B cell (primary cell): ENCODE data around the gene NKG7. TPM values are rescaled to one million over a fixed set of nuclear protein-coding genes. Genes with fewer than 3 reads are reported as not detected.

ENCODE experiments used
- ATAC-seq: fragments of 200-7000 bp; cut with Tn5 transposase; one replicate; pipeline ENCODE4 v1.10.0; 2021; ENCODE audit warnings: low read depth, mild to moderate bottlenecking, moderate number of reproducible peaks, moderate library complexity
- CTCF ChIA-PET: fragments of 350-600 bp; sonication (Branson Sonifier 250); formaldehyde crosslinking; loops from one replicate; lab custom pipeline; 2021; ENCODE audit warnings: antibody characterized with exemption, inconsistent platforms; lab: Charles Lee
- POLR2A ChIA-PET: fragments of 350-600 bp; sonication (Branson Sonifier 250); formaldehyde crosslinking; loops from one replicate; lab custom pipeline; 2021; ENCODE audit warnings: antibody characterized with exemption; lab: Charles Lee
- DNase-seq: peaks from one replicate; pipeline ENCODE4 v3.0.0; 2013
- H2AFZ ChIP-seq: 2 replicates; pipeline ENCODE4 v1.6.1; 2012; ENCODE audit warnings: mild to moderate bottlenecking, low read depth, low read length; ENCODE audit not compliant: insufficient read depth, poor library complexity, severe bottlenecking
- H3K27ac ChIP-seq, 2 donors: 1 replicate in 1 of 2; 2 replicates in 1 of 2; pipeline ENCODE4 v1.5.1; 2012 to 2013; ENCODE audit warnings: low read length in 2 of 2, mild to moderate bottlenecking in 2 of 2, moderate library complexity in 1 of 2
- H3K27me3 ChIP-seq, 4 experiments: fragments of 200-600 bp in 1 of 4; sonication (generic) in 1 of 4; replicated peaks in 1 of 4; 1 replicate in 2 of 4; 2 replicates in 2 of 4; pipeline versions ENCODE4 v1.6.1 to v1.7.0; 2013 to 2016; ENCODE audit warnings: low read length in 3 of 4, mild to moderate bottlenecking in 2 of 4, mixed read lengths in 1 of 4, moderate library complexity in 1 of 4; ENCODE audit not compliant: insufficient read depth in 4 of 4, control insufficient read depth in 3 of 4; ENCODE audit errors: control extremely low read depth in 1 of 4
- H3K36me3 ChIP-seq, 2 experiments: replicated peaks in 1 of 2; 1 replicate in 1 of 2; 2 replicates in 1 of 2; pipeline versions ENCODE4 v1.6.1 to v1.7.1; 2013; ENCODE audit warnings: low read length in 1 of 2; ENCODE audit not compliant: insufficient read depth in 2 of 2, control insufficient read depth in 1 of 2; ENCODE audit errors: control extremely low read depth in 1 of 2, extremely low read depth in 1 of 2
- H3K4me1 ChIP-seq, 2 donors: fragments of 200-600 bp in 1 of 2; sonication (generic) in 1 of 2; 1 replicate in 1 of 2; 2 replicates in 1 of 2; pipeline versions ENCODE4 v1.5.1 to v1.6.1; 2013 to 2017; ENCODE audit warnings: low read length in 2 of 2; ENCODE audit not compliant: control insufficient read depth in 2 of 2, insufficient read depth in 2 of 2
- H3K4me2 ChIP-seq: replicated peaks from 2 replicates; pipeline ENCODE3; 2012; ENCODE audit warnings: mild to moderate bottlenecking, low read depth, low read length; ENCODE audit not compliant: poor library complexity, severe bottlenecking
- H3K4me3 ChIP-seq, 5 experiments: fragments of 200-600 bp in 1 of 5; sonication (generic) in 1 of 5; 1 replicate in 3 of 5; 2 replicates in 2 of 5; pipeline versions ENCODE4 v1.5.1 to v1.7.0; 2011 to 2016; ENCODE audit warnings: low read length in 4 of 5, mild to moderate bottlenecking in 4 of 5, low read depth in 2 of 5, control low read depth in 1 of 5, moderate library complexity in 1 of 5; ENCODE audit not compliant: insufficient read depth in 1 of 5; ENCODE audit errors: control extremely low read depth in 1 of 5, extremely low read depth in 1 of 5
- H3K79me2 ChIP-seq: fragments of 200-600 bp; sonication (generic); one replicate; pipeline ENCODE4 v1.6.0; 2016; ENCODE audit warnings: low read length; ENCODE audit not compliant: control insufficient read depth, insufficient read depth
- H3K9ac ChIP-seq: fragments of 200-600 bp; sonication (generic); 2 replicates; pipeline ENCODE4 v1.6.1; 2017; ENCODE audit warnings: mild to moderate bottlenecking, low read length, moderate library complexity
- H3K9me3 ChIP-seq, 3 donors: one replicate each; pipeline versions ENCODE4 v1.6.1 to v1.7.1; 2013; ENCODE audit warnings: low read length in 2 of 3; ENCODE audit not compliant: control insufficient read depth in 2 of 3, insufficient read depth in 1 of 3; ENCODE audit errors: control extremely low read depth in 1 of 3
- H4K20me1 ChIP-seq: 2 replicates; pipeline ENCODE4 v1.6.0; 2012; ENCODE audit warnings: mild to moderate bottlenecking, low read length; ENCODE audit not compliant: insufficient read depth, control insufficient read depth, poor library complexity, severe bottlenecking
- H3K27ac Mint-ChIP-seq: one replicate; pipeline ENCODE4 v1.8.0; 2021; ENCODE audit warnings: mixed read lengths
- H3K27me3 Mint-ChIP-seq: one replicate; pipeline ENCODE4 v1.8.0; 2021; ENCODE audit warnings: mixed read lengths
- H3K4me1 Mint-ChIP-seq: one replicate; pipeline ENCODE4 v1.8.0; 2021; ENCODE audit warnings: mixed read lengths
- H3K4me3 Mint-ChIP-seq: one replicate; pipeline ENCODE4 v1.8.0; 2021; ENCODE audit warnings: mixed read lengths
- H3K9me3 Mint-ChIP-seq: one replicate; pipeline ENCODE4 v1.8.0; 2022; ENCODE audit warnings: mixed read lengths; ENCODE audit not compliant: insufficient read depth
- CTCF ChIP-seq: fragments of 200-600 bp; IDR thresholded peaks from one replicate; pipeline ENCODE4 v1.8.0; 2022; ENCODE audit warnings: antibody characterized with exemption, mild to moderate bottlenecking
- EZH2 ChIP-seq: IDR thresholded peaks from 2 replicates; pipeline ENCODE4 v1.6.1; 2012; ENCODE audit warnings: borderline replicate concordance, low read depth, mild to moderate bottlenecking, moderate library complexity, low read length; ENCODE audit not compliant: insufficient read depth, poor library complexity, severe bottlenecking
- WGBS: methylation state at CpG from one replicate; pipeline ENCODE4 v1.1.5; 2013; ENCODE audit warnings: missing lambda C conversion rate; ENCODE audit not compliant: insufficient coverage; 5-methylcytosine and 5-hydroxymethylcytosine counted together
- intact Hi-C: fragments of 100-400 bp; cut with micrococcal nuclease; formaldehyde crosslinking; loops from one replicate; pipeline ENCODE4 v1.10.0; 2022
- polyA plus RNA-seq: library from polyadenylated mRNA; depleted of rRNA; stranded (reverse); fragments of >200 nt; gene quantifications from 2 replicates; pipeline ENCODE4 v1.2.3, GENCODE V29; 2012
- total RNA-seq, 2 donors: library from RNA; stranded (reverse); fragments of 120-200 nt in 1 of 2; gene quantifications; 1 replicate in 1 of 2; 2 replicates in 1 of 2; pipeline versions ENCODE4 v1.2.3 to v1.2.4, GENCODE V29; 2013 to 2022

NKG7 gene
- total and polyA plus RNA-seq, 2 donors (not counting 1 experiment from before 2014, with no cell fraction given) = 1.9 to 6.6 TPM

- ChIA-PET POLR2A (interaction anchor here (0.7 to 2.0 kb wide), 4 partner anchors 26 to 78 kb away, joined by 7 to 11 read pairs (median 10); partner anchors contain the start of gene SIGLEC10), CTCF (interaction anchor here (0.9 to 7.0 kb wide), 15 partner anchors 17 to 439 kb away, joined by 3 to 70 read pairs (median 5); partner anchors contain the start of gene SIGLEC10)
- H3K79me2 ChIP-seq = no peaks in the 10 kb centered on the region
- no peaks in the 10 kb centered on the region for H3K27me3 ChIP-seq
- peak overlapping the region; percentile 80 for H3K4me2 ChIP-seq
- H3K27ac Mint-ChIP-seq = peak overlapping the region; percentile 86
- H3K9ac ChIP-seq = peak overlapping the region; percentile 65
- H3K36me3 ChIP-seq = no peaks in the 10 kb centered on the region
- H3K27ac ChIP-seq = no peak overlapping the region
- peak overlapping the region; percentile 77 for H2AFZ ChIP-seq
- no peaks in the 10 kb centered on the region for H3K9me3 ChIP-seq
- 1% methylated on average over 10 of the region's 10 CpGs for WGBS
- H4K20me1 ChIP-seq = no peaks in the 10 kb centered on the region
- TF ChIP-seq CTCF (no peak), EZH2 (no peak)
- DNase-seq = no peak
- H3K4me3 Mint-ChIP-seq = peak overlapping the region; percentile 97
- no peaks in the 10 kb centered on the region for H3K9me3 Mint-ChIP-seq
- peaks cover 28 to 48% of the 10 kb centered on the region in 2 donors for H3K4me1 ChIP-seq
- peaks cover 42% of the 10 kb centered on the region for H3K4me1 Mint-ChIP-seq
- intact Hi-C loops = loop anchor here (1.0 to 2.0 kb wide), 11 partner anchors 28 to 364 kb away; partner anchors contain the start of genes CTU1, SIGLEC10 and ZNF175
- no peaks in the 10 kb centered on the region for H3K27me3 Mint-ChIP-seq
- ATAC-seq = peak; percentile 2
- H3K4me3 ChIP-seq = peak overlapping the region; percentile 11 to 77 (median 58)
These were observed 33.2 kb downstream of the NKG7 start for GRCh38 chr19:51339313-51339686.

- Histone ChIP-seq H3K4me1 (peaks cover 22 to 42% of the 10 kb centered on the region in 2 donors), H3K9ac (peak overlapping the region; percentile 65), H3K4me2 (peak overlapping the region; percentile 80), H3K36me3 (no peaks in the 10 kb centered on the region), H4K20me1 (no peaks in the 10 kb centered on the region), H3K4me3 (peak overlapping the region; percentile 11 to 77 (median 58)), H3K79me2 (no peaks in the 10 kb centered on the region), H3K9me3 (peaks cover 0 to 5% (median 0%) of the 10 kb centered on the region in 3 donors), H3K27ac (no peak overlapping the region), H2AFZ (peak overlapping the region; percentile 77), H3K27me3 (no peaks in the 10 kb centered on the region)
- DNase-seq (peak; percentile 93), ATAC-seq (peak; percentile 60)
- Mint-ChIP-seq H3K27me3 (no peaks in the 10 kb centered on the region), H3K27ac (peak overlapping the region; percentile 80), H3K9me3 (no peaks in the 10 kb centered on the region), H3K4me1 (peaks cover 36% of the 10 kb centered on the region), H3K4me3 (peak overlapping the region; percentile 97)
- TF ChIP-seq CTCF (peak; percentile 87), EZH2 (no peak)
- CTCF ChIA-PET = interaction anchor here (0.8 to 7.0 kb wide), 19 partner anchors 18 to 439 kb away, joined by 3 to 70 read pairs (median 5); partner anchors contain the start of gene SIGLEC10
- POLR2A ChIA-PET = interaction anchor here (0.6 to 2.0 kb wide), 4 partner anchors 27 to 57 kb away, joined by 4 to 11 read pairs (median 8); no protein-coding TSS in a partner anchor
- intact Hi-C loops = loop anchor here (1.0 to 2.0 kb wide), 12 partner anchors 29 to 364 kb away; partner anchors contain the start of genes CTU1, SIGLEC10 and ZNF175
- WGBS = under 1% methylated on average over 37 of the region's 43 CpGs
These were observed 33.7 kb downstream of the NKG7 start for GRCh38 chr19:51338563-51339312.
